HG03442 (cell line): ENCODE results near the gene C20orf141.
"Not testable (repeated sequence)": the region's sequence is repeated elsewhere in the genome, so short reads cannot be mapped to it uniquely, and the experiment has no call there.

Experiments
- ATAC-seq: cut with Tn5 transposase; IDR thresholded peaks from one replicate; pipeline ENCODE4 v1.9.1; 2021; ENCODE audit warnings: mild to moderate bottlenecking, moderate library complexity; ENCODE audit not compliant: unreplicated experiment

C20orf141 gene

DNA sequence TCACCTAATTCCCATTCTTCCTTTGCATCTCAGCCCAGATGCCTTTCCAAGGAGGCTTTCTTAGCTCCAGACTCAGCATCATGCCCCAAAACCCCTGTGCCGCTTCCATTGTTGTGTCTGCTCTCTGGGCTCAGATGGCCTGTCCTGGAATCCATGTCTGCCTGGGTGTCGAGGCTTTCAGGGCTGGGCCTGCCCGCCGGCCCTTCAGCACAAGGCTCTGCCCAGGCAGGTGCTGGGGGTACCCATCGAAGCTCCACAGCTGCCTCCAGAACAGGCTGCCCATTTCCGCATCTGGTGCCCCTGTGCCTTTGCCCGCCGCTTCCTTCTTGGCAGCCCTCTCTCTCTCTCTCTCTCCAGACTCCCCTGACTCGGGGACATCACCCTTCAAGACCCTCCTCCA lies 15.5 kb upstream of the C20orf141 start:
- no peak for ATAC-seq

DNA sequence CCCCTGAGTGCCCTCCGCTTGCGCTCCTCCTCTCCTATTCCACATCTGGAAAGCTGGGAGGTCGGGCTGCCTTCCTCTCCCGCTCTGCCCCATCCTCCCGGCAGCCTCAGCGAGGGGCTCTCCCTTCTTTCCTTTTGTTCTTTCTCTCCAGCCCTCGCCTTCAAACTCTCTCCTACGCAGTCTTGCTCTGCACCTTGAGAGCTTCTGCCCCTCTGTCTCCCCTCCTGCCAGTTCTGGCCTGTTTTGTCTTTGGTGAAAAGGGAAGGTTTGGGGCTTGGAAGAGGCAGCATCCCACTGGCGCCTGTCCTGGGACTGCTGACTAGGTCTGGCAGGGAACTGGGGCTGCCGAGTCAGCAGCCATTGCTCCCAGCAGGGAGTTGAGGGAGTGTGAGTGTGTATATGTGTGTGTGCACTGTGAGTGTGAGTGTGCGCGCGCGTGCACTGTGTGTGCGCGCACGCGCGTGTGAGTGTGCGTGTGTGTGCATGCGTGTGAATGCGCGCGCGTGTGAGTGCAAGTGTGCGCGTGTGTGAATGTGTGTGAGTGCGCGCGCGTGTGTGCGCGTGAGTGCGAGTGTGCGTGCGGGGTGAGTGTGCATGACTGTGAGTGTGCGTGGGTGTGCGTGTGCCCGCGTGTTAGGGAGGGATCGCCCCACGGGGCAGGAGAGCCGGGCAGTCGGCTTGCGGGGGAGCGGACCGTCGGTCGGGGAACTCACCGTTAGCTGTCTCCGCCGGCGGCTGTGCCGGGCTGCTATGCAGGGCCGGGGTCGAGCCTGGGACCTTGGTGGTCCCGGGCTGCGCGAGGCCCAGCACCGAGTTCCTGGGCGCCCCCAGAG lies 14.9 kb upstream of the C20orf141 start:
- ATAC-seq, result no peak

DNA sequence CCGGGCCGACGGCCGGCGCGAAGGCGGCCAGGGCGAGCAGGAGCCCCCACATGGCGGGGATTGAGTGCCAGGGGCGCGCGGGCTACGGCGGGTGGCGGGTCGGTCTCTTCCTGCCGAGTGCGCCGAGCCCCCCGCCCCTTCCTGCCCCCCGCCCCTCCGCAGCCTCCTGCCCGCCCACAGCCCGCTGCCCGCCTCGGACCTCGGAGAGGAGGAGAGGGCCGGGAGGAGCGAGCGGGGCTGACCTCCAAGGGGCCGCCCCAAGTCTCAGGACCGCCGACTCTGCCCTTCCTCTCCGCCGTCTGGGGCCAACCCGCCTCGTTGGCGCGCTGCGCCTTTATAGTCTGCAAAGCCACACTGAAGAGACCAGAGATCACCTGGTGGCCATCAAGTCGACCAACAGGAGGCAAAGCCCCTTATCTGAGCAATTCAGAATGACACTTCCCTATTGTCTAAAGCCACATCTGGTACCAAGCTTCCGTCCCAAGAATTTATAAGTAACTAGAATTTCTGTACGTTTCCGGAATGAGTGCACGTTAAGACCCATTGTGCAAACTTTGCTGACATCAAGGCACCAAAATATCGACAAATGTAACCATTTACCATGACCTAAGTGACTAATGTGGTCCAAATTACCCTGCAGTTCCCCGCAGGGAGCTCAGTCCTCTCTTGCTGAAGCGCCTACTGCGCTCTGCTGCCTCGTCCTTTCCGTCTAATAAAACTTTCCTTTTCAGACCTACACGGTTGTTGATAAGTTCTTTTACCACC lies 14.1 kb upstream of the C20orf141 start, which contains the start of gene CPXM1:
CPXM1 (minus strand) TSS at position 107 of the 765 bp plus-strand sequence; CDS start at position 52, 55 bp downstream.
- ATAC-seq, result no peak

DNA sequence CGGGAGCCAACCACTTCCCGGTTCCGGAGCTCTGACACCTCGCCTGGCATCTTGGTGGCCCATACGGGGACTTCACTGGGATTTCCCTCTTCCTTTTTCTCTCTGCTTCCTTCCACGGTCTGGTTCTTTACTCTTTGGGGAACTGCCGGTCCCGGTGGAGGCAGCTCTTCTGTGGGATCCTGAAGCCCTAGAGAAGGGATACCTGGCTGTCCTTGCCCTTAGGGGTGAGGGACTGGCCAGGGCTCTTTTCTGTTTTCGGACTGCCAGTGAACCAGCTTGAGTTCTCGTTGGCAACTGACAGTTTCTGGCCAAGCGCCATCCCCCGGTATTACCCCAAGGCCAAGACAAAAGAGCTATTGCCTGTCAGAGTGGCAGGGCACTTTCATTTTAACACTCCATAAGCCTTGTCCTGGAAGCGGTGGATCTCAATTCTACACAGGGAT lies 13.5 kb upstream of the C20orf141 start:
- ATAC-seq, result no peak

DNA sequence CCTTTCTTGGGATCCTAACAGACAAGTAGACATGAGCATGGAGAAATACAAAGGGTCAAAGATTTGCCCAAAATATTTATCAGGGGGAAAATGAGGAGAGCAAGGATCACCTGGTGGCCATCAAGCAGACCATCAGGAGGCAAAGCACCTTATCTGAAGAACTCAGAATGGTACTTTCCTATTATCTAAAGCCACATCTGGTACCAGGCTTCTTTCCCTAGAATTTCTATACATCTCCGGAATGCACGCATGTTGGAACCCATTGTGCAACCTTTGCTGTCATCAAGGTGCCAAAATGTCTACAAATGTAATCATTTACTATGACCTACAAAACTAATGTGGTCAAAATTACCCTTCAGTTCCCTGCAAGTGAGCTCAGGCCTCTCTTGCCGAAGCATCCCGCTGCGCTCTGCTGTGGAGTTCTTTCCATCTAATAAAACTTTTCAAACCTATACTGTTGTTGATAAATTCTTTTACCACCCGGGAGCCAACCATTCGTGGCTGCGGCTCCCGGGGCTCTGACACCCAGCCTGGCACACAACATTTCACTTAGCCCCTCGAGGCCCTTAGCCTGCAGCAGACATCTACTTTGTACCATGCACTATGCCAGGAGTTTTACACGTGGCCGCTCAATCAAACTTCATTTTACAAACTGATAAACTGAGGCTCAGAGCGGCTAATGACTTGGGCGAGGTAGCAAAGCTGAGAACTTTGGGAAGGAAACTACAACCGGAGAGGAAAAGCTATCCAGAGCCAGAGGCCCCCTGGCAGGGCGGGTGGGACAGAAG lies 10.6 kb upstream of the C20orf141 start:
- no peak for ATAC-seq

DNA sequence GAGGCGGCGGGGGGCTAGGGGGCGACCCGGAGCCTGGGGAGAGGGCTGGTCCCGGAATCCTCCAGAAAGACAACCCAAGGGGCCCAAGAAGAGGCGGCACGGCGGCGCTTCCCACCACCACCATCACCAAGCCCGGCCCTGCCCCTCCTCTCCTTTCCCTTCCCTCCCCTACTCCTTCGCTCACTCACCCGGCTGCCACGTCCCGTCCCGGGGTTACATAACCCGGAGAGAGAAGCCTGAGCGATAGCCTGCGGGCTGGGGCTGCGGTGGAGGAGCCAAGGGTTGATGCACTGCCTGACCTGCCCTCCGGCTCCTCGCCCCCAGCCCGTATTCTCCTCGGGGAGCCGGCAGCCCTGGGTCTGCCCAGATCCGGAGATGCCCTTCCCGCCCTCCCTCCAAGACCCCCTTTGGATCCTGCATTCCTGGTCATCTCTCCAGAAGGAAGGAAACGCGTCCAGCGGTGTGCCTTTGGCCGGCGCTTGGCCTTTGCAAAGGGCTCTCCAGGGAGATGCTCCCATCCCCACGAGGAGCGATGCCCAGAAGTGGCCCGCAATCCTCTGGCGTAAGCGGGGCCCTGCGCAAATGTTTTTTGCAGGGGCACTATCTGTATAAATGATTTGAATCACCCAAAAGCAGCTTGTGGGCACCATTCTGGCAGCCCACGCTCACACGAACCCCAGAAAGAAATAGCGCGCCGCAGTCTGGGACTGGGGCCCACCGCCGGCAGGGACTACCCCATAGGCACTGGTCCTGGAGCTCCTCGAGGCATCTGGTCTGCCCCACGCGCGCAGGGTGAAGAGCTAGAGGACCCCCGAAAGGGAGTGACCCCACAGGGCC lies 9.7 kb upstream of the C20orf141 start:
- no peak for ATAC-seq

DNA sequence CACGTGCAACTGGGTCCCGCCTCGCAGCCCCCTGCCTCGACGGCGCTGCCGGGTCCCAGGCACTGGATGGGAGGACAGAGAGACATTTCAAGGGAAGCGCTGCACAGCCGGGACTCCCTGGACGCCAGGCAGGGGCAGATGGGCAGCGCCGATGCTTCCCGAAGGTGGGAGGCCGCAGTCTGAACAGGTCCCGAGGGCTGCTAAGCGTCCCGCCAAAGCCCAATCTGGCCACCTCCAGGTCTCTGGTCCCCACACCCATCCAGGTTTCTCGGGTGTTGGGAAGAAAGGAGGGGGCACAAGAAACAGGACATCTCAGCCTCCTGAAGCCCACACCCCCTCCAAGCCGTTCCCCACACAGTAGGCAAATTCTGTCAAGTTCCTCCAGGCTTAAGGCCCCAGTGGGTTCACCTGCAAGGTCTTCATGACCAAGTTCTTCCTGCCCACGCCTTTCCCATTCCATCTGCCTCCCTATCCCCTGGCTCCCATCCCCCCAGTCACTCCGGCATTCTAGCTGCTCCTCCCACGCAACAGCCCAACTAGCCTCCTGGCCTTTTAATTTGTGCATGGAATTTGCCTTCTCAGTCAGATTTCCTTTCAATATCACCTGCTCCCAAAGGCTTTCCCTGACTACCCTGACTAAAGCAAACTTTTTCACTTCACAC lies 9.0 kb upstream of the C20orf141 start:
- no peak for ATAC-seq

DNA sequence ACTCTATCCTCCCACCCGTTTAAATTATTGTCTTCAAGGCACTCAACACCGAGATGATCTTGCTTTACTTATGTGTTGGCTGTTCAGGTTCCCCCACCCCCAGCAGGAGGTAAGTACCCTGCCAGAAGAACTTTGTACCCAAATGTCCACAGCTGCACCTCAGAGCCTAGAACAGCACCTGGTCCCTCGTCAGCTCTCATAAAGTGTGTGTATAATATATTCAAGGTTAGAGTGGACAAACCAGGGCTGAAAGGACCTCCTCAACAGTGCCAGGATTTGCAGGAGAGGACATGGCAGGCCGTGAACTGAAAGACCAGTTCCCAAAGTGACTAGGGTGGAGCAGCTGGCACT lies 8.5 kb upstream of the C20orf141 start:
- ATAC-seq, result no peak

DNA sequence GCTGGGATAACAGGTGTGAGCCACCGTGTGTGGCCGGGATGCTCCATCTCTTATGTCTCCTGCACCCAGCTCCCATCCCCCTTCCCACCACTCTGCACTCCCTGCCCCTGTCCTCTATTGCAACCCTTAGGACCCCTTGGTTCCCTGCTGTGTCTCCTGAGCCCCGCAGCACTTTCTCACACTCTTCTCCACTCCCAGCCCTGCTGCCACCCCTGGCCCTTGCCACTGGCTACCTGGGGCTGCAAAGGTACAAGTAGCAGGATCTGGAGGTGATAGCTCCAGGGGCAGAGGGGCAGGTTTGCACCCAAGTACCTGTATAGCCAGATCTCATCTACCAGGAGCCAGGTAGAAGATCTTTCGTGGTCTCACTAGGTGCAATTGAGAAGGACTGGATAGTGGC lies 7.8 kb upstream of the C20orf141 start:
- no peak for ATAC-seq

DNA sequence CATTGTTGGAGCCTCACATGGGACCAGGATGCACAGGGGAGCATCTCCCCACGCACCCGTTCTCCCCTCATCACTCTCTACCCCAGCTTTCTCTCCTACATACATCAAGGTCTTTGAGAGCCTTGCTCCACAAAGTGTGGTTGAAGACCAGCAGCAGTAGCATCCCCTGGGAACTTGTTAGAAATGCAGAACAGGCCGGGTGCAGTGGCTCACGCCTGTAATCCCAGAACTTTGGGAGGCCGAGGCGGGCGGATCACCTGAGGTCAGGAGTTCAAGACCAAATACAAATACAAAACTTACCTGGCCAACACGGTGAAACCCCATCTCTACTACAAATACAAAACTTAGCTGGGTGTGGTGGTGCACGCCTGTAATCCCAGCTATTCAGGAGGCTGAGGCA lies 6.9 kb upstream of the C20orf141 start:
- not testable (repeated sequence) for ATAC-seq

DNA sequence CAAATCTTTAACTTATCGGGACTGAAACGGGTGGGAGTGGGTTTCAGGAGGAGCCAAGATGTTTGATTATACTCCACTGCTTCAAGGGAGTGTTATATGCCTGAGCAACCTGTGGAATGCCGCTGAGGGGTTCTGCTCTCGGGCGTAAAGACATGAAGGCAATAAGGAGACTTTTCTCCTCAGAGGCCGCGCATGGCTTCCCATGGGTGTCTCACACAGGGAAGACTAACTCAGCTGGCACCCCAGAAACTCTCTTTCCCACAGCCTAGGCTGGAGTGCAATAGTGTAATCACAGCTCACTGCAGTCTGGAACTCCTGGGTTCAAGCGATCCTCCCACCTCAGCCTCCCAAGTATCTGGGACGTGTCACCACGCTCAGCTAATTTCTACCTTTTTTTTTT lies 5.1 kb upstream of the C20orf141 start:
- no peak for ATAC-seq

DNA sequence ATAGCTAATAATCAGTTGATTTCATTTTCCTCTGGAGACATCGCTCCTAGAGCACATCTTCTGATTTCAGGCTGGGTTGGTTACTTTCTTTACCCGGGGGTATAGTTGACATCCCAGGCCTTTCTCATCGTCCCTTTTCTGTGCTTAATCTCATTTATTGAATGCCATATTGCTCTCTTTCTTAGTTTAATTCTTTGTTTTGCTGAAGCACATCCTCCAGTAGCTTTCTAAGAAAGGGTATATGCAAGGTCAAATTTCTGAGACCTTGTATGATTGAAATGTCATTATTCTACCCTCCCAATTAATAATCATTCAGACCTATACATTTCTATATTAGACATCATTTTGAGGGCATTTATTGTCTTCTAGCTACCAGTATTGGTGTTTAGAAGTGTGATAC lies 2.6 kb upstream of the C20orf141 start:
- ATAC-seq, result no peak

DNA sequence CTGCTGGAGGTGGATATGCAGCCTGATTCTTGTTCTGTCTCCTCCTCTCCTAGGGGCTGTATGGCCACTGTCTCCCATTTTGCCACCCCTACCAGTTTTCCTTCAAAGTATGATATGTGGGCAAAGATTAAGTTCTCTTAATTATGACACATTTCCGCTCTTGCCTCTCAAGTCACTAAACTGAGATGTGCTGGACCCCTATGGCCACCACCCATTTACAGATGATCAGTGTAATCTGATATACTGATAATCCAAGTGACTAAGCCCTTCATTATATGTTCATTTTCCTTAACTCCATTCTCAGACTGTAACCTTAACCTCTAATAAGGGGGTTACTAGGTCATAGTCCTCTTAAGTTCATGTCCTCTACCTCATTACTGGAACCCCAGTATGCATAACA lies 711 bp upstream of the C20orf141 start:
- no peak for ATAC-seq

DNA sequence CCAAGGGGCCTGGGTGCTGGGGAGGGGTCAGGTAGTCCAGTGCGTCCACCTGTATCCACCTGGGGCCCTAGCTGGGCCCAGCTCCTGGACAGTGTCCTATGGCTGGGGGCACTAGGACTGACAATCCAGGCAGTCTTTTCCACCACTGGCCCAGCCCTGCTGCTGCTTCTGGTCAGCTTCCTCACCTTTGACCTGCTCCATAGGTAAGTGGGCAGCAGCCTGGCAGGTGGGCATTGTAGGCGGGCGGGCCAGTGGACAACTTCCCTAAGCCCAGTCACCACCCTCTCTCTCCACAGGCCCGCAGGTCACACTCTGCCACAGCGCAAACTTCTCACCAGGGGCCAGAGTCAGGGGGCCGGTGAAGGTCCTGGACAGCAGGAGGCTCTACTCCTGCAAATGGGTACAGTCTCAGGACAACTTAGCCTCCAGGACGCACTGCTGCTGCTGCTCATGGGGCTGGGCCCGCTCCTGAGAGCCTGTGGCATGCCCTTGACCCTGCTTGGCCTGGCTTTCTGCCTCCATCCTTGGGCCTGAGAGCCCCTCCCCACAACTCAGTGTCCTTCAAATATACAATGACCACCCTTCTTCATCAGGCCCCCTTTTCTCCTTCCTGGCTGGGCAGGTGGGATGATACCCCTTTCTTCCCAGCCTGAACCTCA lies 584 bp downstream of the C20orf141 start:
- ATAC-seq, result no peak

DNA sequence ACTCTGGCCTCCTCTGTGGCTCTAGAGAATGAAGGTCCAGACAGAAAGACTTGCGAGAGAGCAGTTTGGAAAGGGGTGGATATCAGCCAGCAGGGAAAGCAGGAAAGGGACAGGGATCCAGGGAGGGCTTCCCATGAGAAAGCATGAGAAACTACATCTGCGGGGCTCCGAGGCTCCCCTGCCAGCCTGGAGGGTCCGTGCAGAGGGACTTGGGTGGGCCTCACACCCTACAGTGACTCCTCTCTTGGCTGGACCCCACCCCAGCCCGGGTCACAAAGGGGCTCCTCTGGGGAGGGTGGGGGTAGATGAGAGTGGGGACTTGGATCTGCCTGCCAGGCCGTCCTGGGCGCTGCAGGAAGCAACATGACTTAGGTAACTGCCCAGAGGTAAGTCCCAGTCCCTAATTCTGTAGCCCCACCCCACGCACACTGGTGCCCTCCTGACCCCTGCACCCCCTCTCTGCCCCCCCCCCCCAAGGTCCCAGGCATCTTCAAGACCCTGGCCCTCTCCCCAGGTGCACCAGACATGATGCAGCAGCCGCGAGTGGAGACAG lies 1.3 kb downstream of the C20orf141 start, which contains the start of gene TMEM239:
TMEM239 (plus strand) TSS at position 335 of the 553 bp plus-strand sequence; CDS start at position 526, 191 bp downstream.
- ATAC-seq, result no peak

DNA sequence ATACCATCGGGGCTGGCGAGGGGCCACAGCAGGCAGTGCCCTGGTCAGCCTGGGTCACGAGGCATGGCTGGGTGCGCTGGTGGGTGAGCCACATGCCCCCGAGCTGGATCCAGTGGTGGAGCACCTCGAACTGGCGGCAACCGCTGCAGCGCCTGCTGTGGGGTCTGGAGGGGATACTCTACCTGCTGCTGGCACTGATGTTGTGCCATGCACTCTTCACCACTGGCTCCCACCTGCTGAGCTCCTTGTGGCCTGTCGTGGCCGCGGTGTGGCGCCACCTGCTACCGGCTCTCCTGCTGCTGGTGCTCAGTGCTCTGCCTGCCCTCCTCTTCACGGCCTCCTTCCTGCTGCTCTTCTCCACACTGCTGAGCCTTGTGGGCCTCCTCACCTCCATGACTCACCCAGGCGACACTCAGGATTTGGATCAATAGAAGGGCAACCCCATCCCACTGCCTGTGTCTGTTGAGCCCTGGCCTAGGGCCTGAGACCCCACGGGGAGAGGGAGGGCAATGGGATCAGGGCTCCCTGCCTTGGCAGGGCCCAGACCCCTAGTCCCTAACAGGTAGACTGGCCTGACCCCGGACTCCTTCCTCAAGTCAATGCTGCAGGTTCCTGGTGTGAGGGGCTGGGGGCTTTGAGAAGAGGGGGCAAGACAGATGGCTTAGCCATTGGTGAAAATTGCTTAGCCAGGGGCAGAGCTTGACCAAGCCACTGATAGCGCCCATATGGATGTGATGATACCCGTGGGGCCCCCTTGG lies 2.0 kb downstream of the C20orf141 start:
- ATAC-seq, result no peak

DNA sequence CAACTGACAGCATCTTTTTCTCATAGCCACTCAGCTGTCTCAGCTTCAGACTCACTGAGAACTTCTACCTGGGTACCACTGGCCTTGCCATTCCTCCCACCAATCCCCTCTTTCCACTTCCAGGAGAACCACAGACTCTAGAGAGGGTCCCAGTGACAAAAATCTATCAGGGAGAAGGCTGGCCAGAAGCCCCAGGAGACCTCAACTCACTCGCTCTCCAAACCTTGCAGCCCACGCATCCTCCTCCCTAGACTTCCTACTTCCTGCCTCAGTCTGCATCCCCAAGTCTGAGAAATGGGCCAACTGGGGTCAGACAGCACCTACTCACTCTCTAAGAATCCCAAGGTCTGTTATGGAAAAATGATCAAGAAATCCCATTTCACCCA lies 2.5 kb downstream of the C20orf141 start:
- ATAC-seq, result no peak

DNA sequence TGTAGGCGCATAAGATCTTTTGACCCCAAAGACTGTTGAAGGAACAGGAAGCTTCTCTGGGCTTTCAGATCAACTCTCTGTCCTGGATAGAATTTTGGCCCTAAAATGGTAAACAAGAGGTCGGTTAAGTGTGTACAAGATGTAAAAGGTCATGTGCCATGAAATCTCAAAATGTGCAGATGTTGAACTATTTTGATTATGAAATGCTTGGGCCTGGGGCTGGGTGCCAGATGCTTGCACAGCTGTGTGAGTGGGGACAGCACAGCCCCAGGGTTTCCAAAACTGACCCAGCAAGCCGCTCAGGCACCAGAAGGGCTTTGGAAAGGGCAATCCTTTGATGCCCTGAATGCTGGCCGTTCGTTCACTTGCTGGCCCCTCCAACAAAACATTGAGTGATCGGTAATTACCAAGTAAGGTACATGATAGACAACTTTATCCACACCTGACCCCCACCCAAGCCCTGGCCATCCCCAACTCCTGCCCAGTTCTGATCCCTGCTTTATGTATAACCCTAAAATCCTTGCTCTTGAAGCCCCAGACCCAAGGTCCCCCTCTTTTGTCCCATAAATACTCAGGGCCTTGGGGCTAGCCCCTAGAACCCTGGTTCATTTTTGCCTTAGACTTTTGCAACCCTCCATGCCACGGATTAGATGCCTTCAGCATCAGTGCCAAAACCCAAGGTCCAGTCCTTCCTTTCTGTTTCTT lies 3.3 kb downstream of the C20orf141 start:
- no peak for ATAC-seq
